SK-N-SH (cell line): ENCODE results near the gene S100A10.

ENCODE experiments used
- GABPA ChIP-seq: IDR thresholded peaks from 2 replicates; pipeline ENCODE4 v1.4.0; 2012; ENCODE audit warnings: low read depth, mild to moderate bottlenecking
- MXI1 ChIP-seq: IDR thresholded peaks from 2 replicates; pipeline ENCODE4 v1.6.1; 2012; ENCODE audit warnings: mild to moderate bottlenecking, low read depth, low read length, improper control_type of control experiment
- SIN3A ChIP-seq: IDR thresholded peaks from 2 replicates; pipeline ENCODE4 v1.6.1; 2012; ENCODE audit warnings: low read depth, mild to moderate bottlenecking, low read length, moderate library complexity, borderline replicate concordance
- SMC3 ChIP-seq: IDR thresholded peaks from 2 replicates; pipeline ENCODE4 v1.6.1; 2012; ENCODE audit warnings: low read depth, low read length, improper control_type of control experiment
- TF ChIP-seq, protein P1 (sequence below): fragments of 200-600 bp; sonication (generic); IDR thresholded peaks from 2 replicates; pipeline ENCODE4 v1.6.1; 2017; ENCODE audit warnings: antibody characterized with exemption, mild to moderate bottlenecking, moderate library complexity
- TF ChIP-seq, protein P2 (sequence below): IDR thresholded peaks from 2 replicates; pipeline ENCODE4 v1.4.0; 2012; ENCODE audit warnings: low read depth, borderline replicate concordance

DNA sequence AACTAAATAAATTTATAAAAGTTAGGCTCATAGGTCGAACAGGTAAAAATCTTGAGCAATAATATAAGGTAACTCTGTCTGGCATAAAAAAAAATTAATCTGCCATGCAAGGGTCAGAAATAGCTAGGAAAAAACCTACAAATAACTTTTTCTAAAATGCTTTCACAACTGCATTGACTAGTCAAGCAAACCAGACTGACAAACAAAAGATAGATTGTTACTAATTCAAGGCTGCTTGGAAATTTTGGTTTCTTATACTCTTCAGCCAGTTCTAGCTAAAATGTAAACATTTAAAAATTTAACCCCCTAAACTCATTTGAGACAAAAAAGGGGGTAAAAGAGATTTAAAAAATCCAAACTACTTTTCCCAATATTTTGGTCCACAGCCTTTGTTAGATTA lies 40.8 kb downstream of the S100A10 start:
- TF ChIP-seq MXI1: no peak
- TF ChIP-seq, protein P1, sequence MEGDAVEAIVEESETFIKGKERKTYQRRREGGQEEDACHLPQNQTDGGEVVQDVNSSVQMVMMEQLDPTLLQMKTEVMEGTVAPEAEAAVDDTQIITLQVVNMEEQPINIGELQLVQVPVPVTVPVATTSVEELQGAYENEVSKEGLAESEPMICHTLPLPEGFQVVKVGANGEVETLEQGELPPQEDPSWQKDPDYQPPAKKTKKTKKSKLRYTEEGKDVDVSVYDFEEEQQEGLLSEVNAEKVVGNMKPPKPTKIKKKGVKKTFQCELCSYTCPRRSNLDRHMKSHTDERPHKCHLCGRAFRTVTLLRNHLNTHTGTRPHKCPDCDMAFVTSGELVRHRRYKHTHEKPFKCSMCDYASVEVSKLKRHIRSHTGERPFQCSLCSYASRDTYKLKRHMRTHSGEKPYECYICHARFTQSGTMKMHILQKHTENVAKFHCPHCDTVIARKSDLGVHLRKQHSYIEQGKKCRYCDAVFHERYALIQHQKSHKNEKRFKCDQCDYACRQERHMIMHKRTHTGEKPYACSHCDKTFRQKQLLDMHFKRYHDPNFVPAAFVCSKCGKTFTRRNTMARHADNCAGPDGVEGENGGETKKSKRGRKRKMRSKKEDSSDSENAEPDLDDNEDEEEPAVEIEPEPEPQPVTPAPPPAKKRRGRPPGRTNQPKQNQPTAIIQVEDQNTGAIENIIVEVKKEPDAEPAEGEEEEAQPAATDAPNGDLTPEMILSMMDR: no peak
- TF ChIP-seq SMC3: no peak
- no peak for TF ChIP-seq SIN3A
- TF ChIP-seq, protein P2, sequence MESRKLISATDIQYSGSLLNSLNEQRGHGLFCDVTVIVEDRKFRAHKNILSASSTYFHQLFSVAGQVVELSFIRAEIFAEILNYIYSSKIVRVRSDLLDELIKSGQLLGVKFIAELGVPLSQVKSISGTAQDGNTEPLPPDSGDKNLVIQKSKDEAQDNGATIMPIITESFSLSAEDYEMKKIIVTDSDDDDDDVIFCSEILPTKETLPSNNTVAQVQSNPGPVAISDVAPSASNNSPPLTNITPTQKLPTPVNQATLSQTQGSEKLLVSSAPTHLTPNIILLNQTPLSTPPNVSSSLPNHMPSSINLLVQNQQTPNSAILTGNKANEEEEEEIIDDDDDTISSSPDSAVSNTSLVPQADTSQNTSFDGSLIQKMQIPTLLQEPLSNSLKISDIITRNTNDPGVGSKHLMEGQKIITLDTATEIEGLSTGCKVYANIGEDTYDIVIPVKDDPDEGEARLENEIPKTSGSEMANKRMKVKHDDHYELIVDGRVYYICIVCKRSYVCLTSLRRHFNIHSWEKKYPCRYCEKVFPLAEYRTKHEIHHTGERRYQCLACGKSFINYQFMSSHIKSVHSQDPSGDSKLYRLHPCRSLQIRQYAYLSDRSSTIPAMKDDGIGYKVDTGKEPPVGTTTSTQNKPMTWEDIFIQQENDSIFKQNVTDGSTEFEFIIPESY: no peak
- TF ChIP-seq GABPA: no peak
